Activated naive CD4-positive, alpha-beta T cell treated with Interleukin-2 at 50 U/mL for 16 hours (primary cell): Measurements from ENCODE around the gene SLC29A2.

ENCODE experiments used
- DNase-seq: peaks from one replicate; pipeline ENCODE4 v3.0.0-alpha.2; 2020

SLC29A2 gene

GRCh38 chr11:66346476-66347424 is 24.8 kb downstream of the SLC29A2 start:
- DNase-seq: no peak

- DNase-seq: no peak
Measured at GRCh38 chr11:66345316-66345649, 26.3 kb downstream of the SLC29A2 start.

- DNase-seq: peak; percentile 96
Measured at GRCh38 chr11:66344550-66345315, 26.8 kb downstream of the SLC29A2 start, which contains the start of gene BRMS1. Gene BRMS1, minus strand, starts transcription at chr11:66345104. Its CDS starts 2,870 bp downstream, at chr11:66342234.

- no peak for DNase-seq
Measured at GRCh38 chr11:66343176-66343575, 28.4 kb downstream of the SLC29A2 start.

- no peak for DNase-seq
Measured at GRCh38 chr11:66341502-66342126, 29.9 kb downstream of the SLC29A2 start.

GRCh38 chr11:66340596-66341501 is 30.7 kb downstream of the SLC29A2 start:
- DNase-seq: no peak

GRCh38 chr11:66339686-66340483 is 31.7 kb downstream of the SLC29A2 start:
- DNase-seq: no peak

- no peak for DNase-seq
Measured at GRCh38 chr11:66339162-66339675, 32.3 kb downstream of the SLC29A2 start.

GRCh38 chr11:66338276-66339161 is 33.0 kb downstream of the SLC29A2 start:
- no peak for DNase-seq

GRCh38 chr11:66337103-66337899 is 34.3 kb downstream of the SLC29A2 start:
- no peak for DNase-seq

GRCh38 chr11:66336234-66337102 is 35.1 kb downstream of the SLC29A2 start, which contains the start of gene RIN1:
Gene RIN1, minus strand, starts transcription at chr11:66336434. Its CDS starts 32 bp downstream, at chr11:66336402.
- peak; percentile 63 for DNase-seq

GRCh38 chr11:66335531-66336233 is 35.9 kb downstream of the SLC29A2 start:
- DNase-seq: no peak

- DNase-seq: no peak
Measured at GRCh38 chr11:66334605-66335442, 36.7 kb downstream of the SLC29A2 start.

- no peak for DNase-seq
Measured at GRCh38 chr11:66333896-66334604, 37.5 kb downstream of the SLC29A2 start.

GRCh38 chr11:66333220-66333877 is 38.2 kb downstream of the SLC29A2 start:
- DNase-seq: no peak
